GM18907 (cell line): ENCODE results near the gene BIRC6.
"Not testable (repeated sequence)": the region's sequence is repeated elsewhere in the genome, so short reads cannot be mapped to it uniquely, and the experiment has no call there.

Experiments
- ATAC-seq: cut with Tn5 transposase; IDR thresholded peaks from one replicate; pipeline ENCODE4 v1.9.1; 2021; ENCODE audit warnings: mild to moderate bottlenecking, moderate library complexity; ENCODE audit not compliant: unreplicated experiment

The BIRC6 gene

GRCh38 chr2:32496662-32497061 is 139.8 kb downstream of the BIRC6 start:
- ATAC-seq = no peak

- no peak for ATAC-seq
Observed at GRCh38 chr2:32498306-32498705, 141.5 kb downstream of the BIRC6 start.

DNA sequence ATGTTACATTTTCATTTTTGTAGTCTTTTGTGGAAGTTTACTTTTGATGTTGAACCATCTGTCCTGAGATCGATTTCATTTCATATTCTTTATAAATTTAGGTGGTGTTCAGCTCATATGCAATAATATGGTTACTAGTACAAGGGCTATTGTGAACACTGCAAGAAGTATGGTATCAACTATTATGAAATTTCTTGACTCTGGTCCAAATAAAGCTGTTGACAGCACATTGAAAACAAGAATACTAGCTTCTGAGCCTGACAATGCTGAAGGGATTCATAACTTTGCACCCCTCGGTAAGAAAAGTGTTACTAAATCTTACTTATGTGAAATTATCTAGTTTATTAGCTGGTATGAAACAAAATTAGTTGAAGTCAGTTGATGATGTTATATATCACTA is 146.1 kb downstream of the BIRC6 start:
- no peak for ATAC-seq

GRCh38 chr2:32504877-32505478 is 148.2 kb downstream of the BIRC6 start:
- ATAC-seq = no peak

GRCh38 chr2:32506446-32506845 is 149.6 kb downstream of the BIRC6 start:
- ATAC-seq = no peak

DNA sequence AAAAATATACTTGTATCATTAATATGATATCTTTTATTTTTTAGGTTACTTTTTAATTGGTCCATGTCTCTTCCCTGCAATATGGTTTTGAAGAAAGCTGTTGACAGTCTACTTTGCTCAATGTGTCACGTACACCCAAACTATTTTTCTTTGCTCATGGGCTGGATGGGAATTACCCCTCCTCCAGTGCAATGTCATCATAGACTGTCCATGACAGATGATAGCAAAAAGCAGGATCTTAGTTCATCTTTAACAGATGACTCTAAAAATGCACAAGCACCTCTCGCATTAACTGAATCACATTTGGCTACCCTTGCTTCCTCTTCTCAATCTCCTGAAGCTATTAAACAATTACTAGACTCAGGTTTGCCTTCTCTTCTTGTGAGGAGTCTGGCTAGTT is 158.1 kb downstream of the BIRC6 start:
- ATAC-seq = no peak

DNA sequence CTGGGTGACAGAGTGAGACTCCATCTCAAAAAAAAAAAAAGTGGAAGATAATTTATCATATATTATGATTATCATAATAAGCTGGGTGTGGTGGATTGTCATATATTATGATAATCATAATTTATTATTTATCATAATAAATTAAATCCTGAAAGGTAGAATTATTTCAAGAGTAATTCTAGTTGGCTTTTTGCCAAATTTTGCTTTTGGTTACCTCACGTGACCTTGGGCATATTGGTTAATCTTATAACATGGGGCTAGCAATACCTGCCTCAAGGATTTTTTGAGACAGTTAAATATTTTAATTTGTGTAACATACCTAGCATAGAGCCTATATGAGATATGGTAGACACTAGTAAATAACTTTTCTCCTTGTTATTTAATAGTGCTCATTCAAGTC is 159.7 kb downstream of the BIRC6 start:
- ATAC-seq = no peak

GRCh38 chr2:32522770-32523169 is 165.9 kb downstream of the BIRC6 start:
- ATAC-seq = no peak

GRCh38 chr2:32523686-32524085 is 166.9 kb downstream of the BIRC6 start:
- no peak for ATAC-seq

GRCh38 chr2:32532341-32532740 is 175.5 kb downstream of the BIRC6 start:
- no peak for ATAC-seq

DNA sequence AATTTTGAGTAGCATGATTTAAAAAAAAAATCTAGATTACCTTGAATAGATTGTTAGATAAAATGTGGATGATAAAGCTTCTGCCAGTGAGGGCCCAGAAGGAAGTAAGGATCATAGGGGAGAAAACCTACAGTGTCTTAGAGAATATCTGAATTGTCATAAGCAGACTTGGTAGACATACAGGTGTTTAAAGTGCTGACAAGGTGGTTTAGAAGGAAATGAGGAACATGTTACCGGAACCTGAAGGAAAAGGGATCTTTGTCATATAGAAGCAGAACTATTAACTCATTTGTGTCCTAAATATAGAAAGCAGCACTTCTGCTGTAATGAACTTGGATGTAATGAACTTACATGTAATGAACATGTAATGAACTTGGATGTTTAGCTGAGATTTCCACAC is 176.1 kb downstream of the BIRC6 start:
- no peak for ATAC-seq

DNA sequence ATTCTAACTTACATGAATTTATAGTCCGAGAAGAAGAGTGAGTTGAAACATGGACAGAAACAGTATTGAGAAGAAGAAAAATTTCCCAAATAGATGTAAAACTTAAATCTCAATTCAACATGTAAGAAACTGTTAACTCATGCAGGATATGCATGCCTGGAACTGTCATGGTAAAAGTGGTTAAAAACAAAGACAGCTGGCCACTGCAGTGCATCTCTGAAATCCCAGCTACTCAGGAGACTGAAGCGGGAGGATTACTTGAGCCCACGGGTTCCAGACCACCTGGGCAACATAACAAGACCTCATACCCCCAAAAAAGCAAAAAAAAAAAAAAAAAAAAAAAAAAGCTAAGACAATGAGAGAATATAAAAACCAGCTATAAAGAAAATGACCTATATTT is 178.0 kb downstream of the BIRC6 start:
- ATAC-seq = no peak

DNA sequence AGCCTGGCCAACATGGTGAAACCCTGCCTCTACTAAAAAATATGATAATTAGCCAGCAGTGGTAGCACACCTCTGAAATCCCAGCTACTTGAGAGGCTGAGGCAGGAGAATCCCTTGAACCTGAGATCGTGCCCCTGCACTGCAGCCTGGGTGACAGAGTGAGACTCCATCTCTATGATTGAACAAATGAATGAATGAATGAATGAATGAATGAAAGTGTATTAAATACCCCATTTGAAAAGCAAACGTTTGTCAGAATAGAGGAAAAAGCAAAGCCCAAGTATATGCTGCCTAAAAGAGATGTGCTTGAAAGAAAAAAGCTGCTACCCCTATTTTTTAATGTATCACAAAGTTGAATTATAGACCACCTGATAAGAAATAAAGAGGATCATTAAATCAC is 181.9 kb downstream of the BIRC6 start:
- no peak for ATAC-seq

- not testable (repeated sequence) for ATAC-seq
Observed at GRCh38 chr2:32552483-32552882, 195.7 kb downstream of the BIRC6 start.

DNA sequence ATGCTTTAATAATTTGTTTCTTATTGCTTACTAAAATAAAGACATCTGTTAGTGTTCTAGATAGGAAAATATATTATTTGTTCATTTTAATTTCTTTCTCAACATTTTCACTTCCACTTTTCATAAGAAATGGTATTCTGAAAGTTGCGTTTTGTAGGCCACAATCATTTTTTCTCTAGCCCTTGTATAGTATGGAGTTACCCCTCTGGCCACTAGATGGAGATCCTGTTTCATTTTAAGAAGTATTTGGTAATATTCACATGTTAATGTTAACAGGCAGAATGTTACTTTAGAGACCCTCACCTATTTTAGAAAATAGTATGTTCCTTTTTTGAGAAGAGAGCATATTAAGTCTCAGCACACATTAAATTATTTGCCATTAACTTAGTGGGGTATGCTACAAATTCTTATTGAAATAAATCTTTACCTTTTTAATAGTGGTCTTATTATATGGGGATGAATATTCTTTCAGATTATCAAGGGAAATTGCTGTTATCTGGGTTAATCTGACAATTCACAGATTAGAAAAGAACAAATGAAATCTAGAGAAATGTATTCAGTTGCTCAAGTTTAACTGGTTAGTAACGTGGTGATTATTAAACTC is 197.1 kb downstream of the BIRC6 start:
- ATAC-seq = peak; percentile 88

GRCh38 chr2:32558492-32558891 is 201.7 kb downstream of the BIRC6 start:
- ATAC-seq = no peak

DNA sequence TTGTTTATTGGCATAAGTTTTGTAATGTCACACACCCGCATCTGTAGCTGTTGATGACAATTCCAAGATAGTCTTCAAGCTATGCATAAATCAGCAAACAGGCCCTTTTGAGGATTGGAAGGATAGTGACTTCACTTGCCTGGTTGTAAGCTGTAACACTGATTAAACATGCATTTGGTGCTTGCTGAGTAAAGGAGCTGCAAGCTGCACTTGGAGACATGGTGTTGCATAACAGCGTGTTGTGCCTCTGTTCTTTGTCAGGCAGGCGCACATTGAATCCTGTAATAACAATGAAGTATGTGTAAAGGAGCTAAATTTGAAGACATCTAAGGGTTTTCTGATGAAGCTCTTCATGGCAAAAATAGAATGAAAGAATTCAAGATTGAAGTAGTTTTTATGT is 202.3 kb downstream of the BIRC6 start:
- ATAC-seq = no peak

GRCh38 chr2:32562906-32563305 is 206.1 kb downstream of the BIRC6 start:
- ATAC-seq = no peak

- no peak for ATAC-seq
Observed at GRCh38 chr2:32564417-32565035, 207.7 kb downstream of the BIRC6 start.

DNA sequence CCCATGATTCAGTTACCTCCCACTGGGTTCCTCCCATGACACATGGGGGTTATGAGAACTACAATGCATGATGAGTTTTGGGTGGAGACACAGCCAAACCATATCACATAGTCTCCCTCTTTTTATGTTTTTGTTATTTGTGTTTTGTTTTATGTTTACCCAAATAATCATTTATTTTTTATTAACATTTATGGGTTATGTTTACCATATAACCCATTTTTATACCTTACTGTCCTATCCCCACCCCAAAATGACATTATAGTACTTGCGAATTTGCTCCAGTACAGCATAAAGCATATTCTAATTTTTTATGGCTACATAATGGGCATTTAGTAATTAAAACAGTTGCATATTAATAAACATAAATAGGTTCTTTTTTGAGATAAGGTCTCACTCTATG is 209.1 kb downstream of the BIRC6 start:
- no peak for ATAC-seq

GRCh38 chr2:32572030-32572429 is 215.2 kb downstream of the BIRC6 start:
- ATAC-seq = no peak

DNA sequence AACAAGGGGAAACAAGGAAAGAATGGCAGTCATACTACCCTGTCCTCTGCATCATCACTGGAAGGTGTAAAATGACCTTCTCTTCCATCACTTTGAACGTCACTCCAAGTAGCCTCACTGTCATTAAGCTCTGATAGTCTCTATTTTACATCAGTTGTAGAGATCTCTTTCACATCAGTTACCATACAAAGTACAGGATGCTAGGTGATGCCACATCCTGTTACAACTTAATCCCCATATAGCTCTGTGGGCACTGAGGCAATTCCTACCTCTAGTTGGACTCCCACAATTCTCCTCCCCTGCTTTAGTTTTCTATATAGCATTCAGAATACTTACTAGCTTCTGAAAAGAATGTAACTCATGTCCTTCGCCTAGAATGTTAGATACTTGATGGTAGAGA is 215.9 kb downstream of the BIRC6 start:
- ATAC-seq = no peak
